Fibroblast of gingiva (primary cell): Measurements from ENCODE around the gene PRPF6.
"Not testable (repeated sequence)": the region's sequence is repeated elsewhere in the genome, so short reads cannot be mapped to it uniquely, and the experiment has no call there.

Source experiments
- DNase-seq: peaks from one replicate; pipeline ENCODE4 v3.0.0-alpha.2; 2011; ENCODE audit warnings: low read depth

Gene PRPF6

DNA sequence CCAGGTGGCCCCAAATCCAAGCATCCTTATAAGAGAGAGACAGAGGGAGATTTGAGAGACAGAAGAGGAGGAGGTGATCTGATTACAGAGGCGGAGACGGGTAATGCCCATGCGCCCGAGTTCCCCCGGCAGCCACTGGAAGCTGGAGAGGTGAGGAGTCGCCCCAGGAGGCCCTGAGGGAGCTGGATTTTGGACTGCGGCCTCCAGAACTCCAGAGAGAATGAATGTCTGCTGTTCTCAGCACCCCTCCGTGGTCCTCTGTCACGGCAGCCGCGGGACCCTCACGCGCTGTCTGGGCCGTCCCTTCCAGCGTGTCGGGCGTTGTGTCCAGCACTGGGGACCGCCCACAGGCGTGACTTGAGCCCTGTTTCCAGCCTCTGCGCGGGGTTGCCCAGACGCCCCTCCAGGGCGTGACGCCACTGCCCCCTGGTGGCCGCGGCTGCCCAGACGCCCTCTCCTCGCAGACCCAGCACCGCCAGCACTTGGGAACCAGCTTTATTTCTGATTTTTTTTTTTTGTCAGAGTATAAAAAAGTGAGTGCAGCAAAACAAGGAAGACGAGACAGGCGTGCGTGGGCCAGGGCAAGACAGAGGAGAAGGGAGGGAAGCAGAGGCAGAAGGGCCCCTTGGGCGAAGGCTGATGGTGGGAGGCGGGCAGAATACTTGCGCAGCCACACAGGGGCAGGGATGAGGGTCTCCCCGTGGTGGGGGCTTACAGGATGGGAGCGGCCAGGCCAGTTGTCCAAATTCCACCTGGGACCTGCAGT lies 7.1 kb upstream of the PRPF6 start:
- peak; percentile 79 for DNase-seq

DNA sequence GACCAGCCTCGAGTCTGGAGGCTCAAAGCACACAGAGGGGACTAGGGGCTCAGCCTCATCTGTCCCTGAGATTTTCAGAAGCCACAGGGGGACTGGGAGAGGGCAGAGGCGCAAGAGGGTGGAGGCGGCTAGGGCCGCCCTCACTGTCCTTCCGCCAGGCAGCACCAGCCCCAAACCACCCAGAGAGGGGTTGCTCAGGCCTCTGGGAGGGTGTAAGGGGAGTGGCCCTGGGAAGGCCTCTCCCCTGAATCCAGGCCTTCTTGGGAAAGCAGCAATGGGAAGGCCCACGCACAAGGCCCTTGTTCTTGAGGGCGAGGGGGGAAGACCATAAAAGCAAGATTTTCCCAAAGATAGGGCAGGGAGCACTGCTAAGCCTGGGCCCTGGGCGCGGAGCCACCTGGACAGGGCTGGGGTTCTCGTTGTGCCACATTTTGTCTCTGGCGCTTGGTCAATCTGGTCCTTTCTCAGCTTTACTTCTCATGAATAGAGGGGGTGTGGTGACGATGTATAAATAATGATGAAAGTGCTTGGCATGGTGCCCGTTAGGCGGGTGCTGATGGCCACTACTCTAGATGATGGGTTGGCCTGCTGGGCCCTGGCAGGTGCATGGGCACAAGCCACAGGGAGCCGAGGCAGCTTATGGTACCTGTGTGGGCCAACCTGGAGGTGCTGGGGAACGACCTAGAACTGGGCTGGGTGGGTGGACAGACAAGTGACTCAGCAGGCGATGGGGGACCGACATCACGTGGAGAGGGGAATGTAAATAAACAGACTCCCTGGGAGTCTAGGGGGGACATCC lies 6.3 kb upstream of the PRPF6 start:
- no peak for DNase-seq

DNA sequence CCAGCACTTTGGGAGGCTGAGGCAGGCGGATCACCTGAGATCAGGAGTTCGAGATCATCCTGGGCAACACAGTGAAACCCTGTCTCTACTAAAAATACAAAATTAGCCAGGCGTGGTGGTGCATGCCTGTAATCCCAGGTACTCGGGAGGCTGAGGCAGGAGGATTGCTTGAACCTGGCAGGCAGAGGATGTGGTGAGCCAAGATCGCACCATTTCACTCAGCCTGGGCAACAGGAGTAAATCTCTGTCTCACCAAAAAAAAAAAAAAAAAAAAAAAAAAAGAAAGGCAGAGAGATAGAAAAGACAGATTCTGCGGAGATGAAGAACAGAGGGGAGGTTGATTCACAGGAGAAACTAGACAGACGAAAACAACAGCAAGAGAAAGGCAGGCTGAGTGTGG lies 4.4 kb upstream of the PRPF6 start:
- not testable (repeated sequence) for DNase-seq

DNA sequence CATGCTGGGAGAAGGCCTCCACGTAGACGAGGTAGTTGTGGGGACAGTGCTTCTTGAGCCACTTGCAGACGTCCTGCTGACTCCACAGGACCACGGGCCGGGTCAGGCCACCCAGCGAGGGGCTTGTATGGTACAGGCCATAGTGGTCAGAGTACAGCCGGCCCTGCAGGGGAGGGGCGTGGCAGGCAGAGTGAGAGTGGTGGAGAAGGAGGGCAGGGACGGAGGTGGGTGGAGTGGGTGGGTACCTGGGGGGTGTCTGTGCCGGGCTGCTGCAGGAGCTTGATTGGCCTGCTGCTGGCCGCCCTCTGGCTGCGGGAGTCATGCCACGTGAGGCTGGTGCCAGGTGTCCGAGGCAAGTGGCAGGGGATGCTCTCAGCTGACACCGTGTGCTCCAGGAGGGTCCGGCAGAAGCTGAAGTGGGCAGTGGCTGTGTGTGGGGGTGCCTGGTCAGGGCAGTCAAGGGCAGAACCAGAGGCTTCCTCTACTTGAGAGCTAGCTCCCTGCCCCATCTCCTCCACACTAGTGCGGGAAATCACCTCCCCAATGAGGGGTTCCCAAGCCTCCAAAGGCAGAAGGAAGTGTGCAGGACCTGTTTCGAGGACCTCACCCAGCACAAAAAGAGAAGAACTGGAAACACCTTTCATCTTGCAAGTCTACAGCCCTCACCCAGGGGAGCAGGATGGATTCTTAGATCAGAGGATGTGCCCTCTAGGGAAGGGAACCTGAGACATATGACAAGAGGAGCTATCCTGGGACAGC lies 3.8 kb upstream of the PRPF6 start:
- DNase-seq = no peak

DNA sequence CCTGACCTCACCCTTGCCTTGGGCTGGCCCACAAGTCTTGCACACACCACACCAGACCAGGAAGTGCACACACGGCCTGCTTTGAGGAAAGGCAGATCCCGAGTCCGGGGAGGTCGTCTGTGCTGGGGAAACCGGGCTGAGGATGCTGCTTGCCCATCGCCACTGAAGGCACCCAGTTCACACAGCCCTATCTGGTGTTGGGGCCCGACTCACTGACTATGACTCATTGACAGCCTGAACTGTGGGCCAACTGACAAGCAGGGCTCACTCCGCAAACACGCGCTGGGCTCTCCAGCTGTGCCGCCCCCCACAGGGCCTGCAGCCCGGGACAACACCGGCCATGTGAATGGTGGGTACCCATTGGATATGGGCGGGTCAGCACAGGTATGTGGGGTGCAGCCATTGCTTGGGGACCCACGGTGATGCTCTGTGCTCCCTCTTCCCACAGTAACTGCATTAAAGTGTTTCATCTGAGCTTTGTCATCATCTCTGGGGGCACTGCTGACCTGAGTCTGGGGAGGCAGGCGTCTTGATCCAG lies 3.1 kb upstream of the PRPF6 start:
- DNase-seq = peak; percentile 29

DNA sequence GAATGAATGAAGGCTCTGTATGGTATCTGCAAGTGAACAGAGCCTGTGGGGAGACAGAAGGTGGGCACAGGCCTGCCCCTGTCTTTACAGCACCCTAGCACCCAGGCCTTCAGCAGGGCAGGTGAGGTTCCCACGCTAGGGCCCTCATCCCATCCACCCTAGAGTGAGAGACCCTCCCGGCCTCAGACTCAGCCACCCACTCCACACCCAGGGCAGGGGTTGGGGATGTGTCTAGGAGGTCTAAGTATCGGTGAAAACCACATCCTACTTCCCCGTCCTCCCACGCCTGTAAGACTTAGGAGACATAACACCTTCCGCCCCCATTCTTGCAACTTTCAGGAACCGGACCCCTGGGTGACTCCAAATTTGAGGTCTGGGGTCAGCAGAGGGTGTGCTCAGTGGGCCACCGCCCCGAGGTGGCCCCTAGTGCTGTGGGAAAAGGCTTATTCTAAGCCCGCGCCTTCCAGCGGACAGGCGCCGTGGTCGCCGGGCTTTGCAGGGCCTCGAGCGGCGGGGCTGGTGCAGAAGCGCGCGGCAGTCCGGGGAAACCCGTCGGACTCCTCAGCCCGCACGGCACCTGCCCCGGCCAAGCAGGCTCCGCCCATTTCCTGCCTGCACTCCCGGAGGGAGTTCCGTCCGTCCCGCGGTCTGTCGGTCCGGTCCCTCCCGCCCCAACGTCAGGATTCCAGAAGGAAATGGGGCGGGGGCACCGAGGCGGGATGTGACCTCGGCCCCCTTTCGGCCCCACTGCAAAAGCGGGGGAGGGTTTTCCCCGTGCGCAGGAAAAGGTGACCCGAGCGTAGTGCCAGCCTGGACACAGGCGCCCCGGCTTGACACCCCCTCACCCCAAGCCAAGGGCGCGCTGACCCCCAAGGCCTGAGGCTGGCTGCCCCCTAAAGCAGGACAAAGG lies 2.4 kb upstream of the PRPF6 start:
- no peak for DNase-seq

DNA sequence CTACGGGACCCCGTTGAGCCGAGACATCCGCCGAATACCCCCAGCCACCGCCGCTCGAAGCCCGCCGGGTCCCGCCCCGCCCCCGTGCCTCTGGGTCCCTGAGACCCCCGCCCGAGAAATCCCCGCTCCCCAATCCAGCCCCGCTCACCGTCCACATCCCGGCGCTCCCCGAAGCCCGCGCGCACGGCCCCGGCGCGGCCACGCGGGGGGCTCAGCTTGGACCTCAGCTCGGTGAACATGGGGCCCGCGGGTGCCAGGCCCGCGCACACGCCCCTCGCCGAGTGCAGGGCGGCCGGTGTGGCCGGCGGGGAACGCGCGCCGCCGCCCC lies 1.7 kb upstream of the PRPF6 start:
- no peak for DNase-seq

DNA sequence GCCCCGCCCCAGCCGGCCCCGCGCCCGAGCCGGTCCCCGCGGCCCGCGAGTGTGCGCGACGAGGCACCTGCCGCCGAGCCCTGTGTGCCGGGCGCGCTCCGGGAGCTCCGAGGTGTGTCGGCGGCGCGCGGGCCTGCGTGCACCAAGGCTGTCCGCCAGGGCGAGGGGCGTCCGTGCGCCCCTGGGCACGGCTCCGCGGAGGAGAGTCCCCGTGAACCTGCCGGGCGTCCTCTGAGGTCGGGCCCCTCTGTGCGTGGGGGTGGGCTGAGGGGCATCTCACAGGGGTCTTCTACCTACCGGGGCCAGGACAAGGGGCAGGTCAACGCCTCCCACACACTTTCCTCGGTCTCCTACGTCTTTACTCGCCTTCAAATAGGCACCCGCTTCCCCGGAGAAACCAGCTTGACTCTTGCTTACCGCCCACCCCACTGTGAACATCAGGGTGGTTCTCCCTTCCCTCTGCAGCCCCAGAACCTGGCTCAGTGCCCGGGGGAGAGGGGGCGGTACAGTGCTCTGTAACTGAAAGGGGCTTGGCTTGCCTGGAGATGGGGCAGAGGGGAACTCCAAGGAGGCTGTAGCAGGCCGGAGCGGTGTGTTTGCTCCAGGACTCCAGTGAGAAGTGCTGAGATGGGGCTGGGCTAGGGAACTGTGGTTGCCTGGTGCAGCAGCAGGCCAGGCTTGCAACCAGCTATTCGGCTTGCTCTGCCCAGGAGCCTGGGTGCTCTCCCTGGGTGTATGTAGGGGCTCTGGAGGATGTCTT lies 1.2 kb upstream of the PRPF6 start, which contains the start of gene SAMD10:
TSS of gene SAMD10 (minus strand) at position 86 of the 760 bp plus-strand sequence. CDS start 175 bp downstream, outside the sequence.
- DNase-seq = no peak

DNA sequence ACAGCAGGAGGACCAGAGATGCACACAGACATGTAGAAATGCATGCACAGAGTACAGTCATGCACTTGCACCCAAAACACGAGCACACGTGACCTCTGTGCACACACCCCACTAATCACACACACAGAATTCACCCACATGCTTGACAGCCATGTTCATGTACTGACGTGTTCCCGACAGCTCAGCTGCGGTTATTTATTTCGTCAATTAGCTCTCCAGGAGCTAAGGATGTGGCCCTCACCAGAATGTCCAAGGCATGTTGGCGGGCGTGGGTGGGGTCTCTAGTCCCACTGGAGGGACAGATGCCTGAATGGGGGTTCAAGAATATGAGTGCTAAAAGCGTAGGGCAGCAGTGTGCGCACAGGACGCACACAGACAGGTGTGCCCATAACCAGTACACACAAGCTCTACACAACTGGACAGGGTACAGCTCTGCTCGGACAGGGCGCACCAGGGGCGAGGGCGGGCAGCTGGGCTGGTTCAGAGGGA lies 571 bp upstream of the PRPF6 start:
- DNase-seq = no peak

DNA sequence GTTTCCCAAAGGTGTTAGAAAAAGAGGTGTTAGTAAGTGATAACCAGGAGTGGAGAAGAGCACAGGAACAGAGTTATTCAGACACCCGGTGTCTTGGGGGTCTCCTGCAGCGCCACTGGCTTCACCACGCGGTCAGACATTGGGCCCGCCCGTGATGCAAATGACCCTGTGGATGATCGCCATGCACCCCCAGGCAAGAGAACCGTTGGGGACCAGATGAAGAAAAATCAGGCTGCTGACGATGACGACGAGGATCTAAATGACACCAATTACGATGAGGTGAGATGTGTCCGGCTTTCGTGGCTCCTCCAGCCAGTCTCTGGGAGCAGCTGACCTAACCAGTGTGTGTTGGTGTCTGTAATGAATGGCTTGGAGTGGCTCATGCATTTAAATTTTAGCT lies 2.0 kb downstream of the PRPF6 start:
- DNase-seq = no peak

DNA sequence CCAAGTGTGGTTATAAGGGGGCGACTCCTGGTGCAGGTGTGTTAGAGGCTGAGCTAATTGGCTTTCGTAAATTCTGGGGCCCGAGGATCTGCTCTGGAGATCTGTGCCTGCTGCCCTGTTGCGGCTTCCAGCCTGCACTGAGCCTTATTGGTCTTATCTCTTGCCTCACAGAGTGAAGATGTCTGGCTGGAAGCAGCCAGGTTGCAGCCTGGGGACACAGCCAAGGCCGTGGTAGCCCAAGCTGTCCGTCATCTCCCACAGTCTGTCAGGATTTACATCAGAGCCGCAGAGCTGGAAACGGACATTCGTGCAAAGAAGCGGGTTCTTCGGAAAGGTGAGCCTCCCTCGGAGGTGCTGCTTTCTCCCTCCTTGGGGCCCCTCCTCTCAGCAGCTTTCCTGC lies 20.0 kb downstream of the PRPF6 start:
- no peak for DNase-seq

DNA sequence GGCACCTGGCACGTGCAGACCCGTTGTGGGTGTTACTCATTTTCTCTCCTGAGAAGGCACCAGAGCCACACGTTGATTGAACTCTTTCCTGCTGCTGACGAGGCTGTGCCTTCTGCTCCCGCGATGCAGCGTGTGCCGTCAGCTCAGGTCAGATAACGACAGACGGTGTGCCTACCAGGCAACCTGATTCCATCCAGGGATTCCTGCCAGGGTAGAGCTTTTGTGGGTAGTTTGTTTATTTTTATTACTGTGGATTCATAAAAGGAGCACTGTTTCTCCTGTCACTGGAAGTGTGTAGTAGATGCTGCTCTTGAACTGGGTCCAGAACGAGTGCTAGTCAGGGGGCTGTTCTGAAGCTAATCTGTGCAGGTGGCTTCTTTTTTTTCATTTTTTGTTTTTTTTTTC lies 20.7 kb downstream of the PRPF6 start:
- DNase-seq = no peak

DNA sequence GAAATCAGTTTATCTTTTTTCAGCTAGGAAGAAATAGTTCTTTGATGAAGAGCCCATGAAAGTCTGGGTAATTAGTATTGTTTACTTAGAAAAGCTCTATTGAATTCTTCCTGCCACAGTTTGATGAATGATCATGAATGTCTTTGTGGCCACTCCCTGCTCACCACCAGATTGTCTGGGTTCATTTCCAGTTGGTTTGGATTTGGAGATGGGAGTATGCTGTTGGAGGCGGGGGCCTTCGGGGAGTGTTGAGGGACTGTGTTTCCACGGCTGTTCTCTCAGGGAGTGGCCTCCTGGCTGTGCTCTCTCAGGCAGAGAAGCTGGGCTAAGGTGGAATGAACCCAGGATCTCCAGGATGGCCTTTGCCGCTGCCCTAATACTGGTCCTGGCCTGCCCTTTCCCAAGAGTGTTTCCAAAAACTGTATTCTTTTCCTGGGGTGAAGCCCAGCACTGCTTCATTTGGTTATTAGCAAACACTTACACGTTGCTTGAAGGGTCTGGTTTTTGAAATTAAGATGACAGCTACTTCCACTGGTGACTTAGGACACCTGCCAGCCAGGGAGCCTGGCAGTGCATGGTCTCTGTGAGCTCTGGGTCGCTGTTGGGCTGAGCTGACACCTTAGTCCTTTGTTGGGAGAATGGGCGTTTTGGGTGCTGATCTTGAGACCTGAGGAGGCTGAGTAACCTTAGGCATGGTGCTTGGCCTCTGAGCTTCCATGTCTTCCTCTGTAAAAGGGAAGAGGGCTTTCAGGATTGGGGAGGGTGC lies 23.2 kb downstream of the PRPF6 start:
- no peak for DNase-seq

DNA sequence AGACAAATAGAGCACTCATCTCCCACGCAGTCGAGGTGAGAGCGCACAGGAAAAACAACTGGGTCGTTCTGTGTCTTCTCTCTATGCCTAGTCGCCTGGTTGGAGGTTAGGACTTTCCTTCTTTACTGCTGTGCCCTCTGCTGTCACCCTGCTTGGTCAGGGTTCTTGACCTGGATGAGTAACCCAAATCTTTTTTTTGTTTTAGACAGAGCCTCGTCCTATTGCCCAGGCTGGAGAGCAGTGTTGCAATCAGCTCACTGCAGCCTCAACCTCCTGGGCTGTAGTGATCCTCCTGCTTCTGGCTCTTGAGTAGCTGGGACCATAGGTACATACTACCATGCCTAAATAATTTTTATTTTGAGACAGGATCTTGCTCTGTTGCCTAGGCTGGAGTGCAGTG lies 24.5 kb downstream of the PRPF6 start:
- peak; percentile 26 for DNase-seq

DNA sequence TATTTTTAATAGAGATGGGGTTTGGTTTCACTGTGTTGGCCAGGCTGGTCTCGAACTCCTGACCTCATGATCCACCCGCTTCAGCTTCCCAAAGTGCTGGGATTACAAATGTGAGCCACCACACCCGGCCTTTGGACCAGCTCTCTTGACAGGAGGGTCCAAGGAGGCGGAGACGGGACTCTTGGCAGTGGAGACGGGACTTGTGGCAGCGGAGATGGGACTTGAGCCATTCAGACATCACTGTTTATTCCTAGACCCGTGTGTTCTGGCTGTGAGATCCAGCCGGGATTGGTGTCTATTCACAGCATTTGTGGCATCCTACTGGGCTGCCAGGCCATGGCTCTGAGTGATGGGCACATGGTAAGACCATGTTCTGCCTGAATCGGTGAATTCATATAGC lies 25.6 kb downstream of the PRPF6 start:
- DNase-seq = no peak

DNA sequence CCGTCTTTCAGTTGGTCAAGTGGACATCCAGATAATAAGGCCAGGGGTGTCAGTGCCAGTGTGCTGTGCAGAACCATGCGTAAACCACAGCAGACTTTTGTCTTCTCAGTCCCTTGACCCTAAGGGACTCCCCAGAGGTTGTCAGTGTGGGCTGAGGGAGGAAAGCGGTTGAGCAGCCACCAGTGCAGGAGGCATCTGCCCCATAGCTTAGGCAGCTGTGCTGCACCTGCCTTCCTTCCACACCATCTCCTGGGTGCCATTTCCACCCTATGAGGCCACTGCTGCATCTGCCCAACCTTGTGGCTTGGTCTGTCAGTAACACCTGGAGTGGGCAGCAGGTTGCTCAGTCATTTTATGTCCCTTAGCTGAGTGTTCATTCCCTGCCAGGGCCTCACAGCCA lies 26.0 kb downstream of the PRPF6 start:
- DNase-seq = no peak

DNA sequence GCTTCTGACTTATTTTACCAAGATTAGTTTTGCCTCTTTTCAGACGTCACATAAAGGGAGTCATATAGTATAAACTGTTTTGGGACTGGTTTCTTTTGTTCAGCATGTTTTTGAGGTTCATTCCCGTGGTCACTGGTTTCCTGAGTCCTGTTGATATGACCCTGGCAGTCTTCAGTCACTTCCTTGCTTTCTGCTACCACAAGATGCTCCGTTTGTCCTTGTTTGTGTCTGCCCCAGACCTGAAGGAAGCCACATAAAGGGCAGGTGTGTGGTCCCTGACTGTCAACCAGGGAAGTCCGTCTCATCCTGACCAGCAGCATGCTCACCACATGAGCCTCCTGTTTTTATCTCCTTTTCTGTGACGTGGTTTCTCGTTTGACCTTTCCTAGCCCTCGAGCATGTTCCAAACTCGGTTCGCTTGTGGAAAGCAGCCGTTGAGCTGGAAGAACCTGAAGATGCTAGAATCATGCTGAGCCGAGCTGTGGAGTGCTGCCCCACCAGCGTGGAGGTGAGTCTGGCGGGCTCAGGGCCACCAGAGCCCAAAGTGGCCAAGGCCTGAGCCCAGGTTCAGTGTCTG lies 29.0 kb downstream of the PRPF6 start:
- DNase-seq = no peak

DNA sequence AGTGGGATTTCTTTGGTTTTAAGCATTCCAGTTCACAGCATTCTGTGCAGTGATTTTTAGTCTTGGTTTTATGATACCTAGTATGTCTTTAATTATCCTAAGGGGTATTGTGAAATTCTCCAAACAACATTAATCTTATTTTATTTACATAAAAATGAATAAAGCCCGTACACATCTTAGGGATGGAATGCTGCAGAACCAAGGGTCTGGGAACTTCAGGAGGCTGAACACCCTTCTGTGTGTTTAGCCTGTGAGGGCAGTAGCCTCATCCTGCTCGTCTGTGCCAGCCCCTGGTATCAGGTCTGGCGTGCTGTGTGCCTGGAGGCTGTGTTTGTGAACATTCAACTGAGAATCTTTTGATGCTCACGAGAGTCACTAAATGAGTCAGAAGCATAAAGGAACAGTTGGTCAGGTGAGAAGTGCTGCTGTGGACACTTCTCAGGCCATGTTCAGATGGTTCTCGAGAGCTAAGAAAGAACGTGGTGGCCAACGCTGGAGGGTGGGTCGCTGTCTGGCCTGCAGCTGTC lies 29.8 kb downstream of the PRPF6 start:
- DNase-seq = peak; percentile 72

DNA sequence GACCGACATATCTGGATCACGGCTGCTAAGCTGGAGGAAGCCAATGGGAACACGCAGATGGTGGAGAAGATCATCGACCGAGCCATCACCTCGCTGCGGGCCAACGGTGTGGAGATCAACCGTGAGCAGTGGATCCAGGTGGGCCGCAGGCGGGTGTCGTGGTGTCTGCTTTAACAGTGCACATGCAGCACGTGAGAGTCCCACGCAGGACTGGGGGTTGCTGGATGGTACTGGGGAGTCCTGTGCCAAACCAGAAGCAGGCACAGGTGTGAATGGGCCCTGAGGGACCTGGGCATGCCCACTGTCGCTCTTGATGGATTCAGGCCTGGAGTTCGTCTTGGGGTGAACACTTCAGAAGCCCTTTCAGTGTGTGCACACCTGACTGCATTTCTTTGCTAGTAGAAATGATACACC lies 30.4 kb downstream of the PRPF6 start:
- DNase-seq = no peak
